ENCODE measurements around the gene BMP8A. TPM values are rescaled to one million over a fixed set of nuclear protein-coding genes. Genes with fewer than 3 reads are reported as not detected.
A peak's percentile ranks its signal among the peaks of the same experiment; 100 is the strongest.

The BMP8A gene
- total and polyA plus RNA-seq, 8 donors, result not detected

DNA sequence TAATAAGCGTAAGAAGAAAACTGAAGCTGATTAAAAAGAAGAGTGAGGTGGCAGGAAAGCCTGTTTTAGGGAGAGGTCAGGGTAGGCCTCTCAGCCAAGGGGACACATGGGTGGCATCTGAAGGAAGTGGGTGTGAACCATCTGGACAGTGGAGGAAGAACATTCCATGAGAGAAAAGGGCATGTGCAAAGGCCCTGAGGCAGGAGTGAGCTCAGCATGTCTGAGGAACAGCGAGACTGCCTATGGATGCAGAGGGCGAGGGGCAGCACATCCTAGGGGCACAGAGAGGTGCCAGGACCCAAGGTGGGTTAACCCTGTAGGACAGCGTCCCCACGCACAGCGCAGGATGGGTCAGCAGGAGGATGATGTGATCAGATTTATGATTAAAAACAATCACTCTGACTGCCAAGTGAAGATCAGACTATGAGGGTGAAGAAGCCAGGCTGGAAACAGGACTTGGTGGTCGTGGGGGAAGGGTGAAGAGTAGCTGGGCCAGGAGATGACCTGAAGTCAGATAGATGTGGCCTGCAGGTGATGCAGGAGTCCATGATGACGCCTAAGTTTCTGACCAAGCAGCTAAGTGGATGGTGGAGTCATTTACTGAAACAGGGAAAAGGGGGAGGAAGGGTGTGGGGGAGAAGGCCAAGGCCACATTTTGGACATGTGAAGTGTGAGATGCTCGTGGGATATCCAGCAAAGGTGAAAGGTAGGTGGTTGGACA is 47.3 kb downstream of the BMP8A start:
- TF ChIP-seq EP300 (IDR thresholded peaks at IDR 0.05) (no peak), POLR2A (IDR thresholded peaks at IDR 0.05) (no peak), POLR2AphosphoS5 (IDR thresholded peaks at IDR 0.05) (no peak)
- TF ChIP-seq, protein P1, sequence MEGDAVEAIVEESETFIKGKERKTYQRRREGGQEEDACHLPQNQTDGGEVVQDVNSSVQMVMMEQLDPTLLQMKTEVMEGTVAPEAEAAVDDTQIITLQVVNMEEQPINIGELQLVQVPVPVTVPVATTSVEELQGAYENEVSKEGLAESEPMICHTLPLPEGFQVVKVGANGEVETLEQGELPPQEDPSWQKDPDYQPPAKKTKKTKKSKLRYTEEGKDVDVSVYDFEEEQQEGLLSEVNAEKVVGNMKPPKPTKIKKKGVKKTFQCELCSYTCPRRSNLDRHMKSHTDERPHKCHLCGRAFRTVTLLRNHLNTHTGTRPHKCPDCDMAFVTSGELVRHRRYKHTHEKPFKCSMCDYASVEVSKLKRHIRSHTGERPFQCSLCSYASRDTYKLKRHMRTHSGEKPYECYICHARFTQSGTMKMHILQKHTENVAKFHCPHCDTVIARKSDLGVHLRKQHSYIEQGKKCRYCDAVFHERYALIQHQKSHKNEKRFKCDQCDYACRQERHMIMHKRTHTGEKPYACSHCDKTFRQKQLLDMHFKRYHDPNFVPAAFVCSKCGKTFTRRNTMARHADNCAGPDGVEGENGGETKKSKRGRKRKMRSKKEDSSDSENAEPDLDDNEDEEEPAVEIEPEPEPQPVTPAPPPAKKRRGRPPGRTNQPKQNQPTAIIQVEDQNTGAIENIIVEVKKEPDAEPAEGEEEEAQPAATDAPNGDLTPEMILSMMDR (IDR thresholded peaks at IDR 0.05), result no peak
- H3K4me1 ChIP-seq, result peaks cover 0 to 12% (median 7%) of the 10 kb centered on the region in 4 donors
- intact Hi-C loops (cut with DNase I; ENCODE audit: low total_unique reads), result no loop called here
- peaks cover 0 to 76% (median 66%) of the 10 kb centered on the region in 4 donors for H3K36me3 ChIP-seq
- DNase-seq, result no peak
- no peak overlapping the region for H3K4me3 ChIP-seq
- no peaks in the 10 kb centered on the region for H3K9me3 ChIP-seq
- peak overlapping the region in 1 of 5 donors; percentile 6 for H3K27ac ChIP-seq
- 82 to 88% (median 88%) methylated on average over 9 of the region's 9 CpGs for WGBS, 5 donors
- no peaks in the 10 kb centered on the region for H3K27me3 ChIP-seq

DNA sequence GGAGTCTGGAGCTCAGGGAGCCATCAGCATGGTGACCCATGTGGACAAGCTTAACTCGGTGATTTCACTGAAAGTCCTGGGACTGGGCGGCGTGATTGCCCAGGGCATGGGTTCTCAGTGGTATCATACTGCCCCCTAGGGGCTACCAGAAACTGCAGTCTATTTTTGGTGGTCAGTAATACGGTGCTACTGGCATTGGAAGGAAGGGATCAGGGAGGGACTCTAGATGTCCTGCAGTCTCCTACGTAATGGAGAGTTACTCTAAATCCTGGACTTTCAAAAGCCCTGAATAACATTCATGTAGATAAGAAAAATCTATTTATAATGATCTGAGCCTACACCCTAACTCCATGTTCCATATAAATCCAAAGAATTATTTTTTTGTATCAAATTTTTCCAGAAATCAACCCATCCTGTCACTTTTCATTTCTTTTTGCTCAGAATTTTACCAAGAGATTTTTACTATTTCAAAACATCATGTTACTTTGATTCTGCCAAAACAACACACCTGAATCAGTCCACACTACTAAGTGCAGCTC is 47.9 kb downstream of the BMP8A start:
- Histone ChIP-seq H3K36me3 (peaks cover 0 to 75% (median 63%) of the 10 kb centered on the region in 4 donors), H3K27me3 (no peaks in the 10 kb centered on the region), H3K27ac (peak overlapping the region in 1 of 5 donors; percentile 6), H3K4me1 (peaks cover 0 to 18% (median 7%) of the 10 kb centered on the region in 4 donors), H3K4me3 (no peak overlapping the region), H3K9me3 (no peaks in the 10 kb centered on the region)
- no peak for TF ChIP-seq EP300 (IDR thresholded peaks at IDR 0.05)
- TF ChIP-seq, protein P1 (IDR thresholded peaks at IDR 0.05), result peak in 5 of 7 experiments; percentile 74 to 83 (median 76)
- no peak for TF ChIP-seq POLR2A (IDR thresholded peaks at IDR 0.05)
- peak in 2 of 3 donors; percentile 28 to 57 for TF ChIP-seq POLR2AphosphoS5 (IDR thresholded peaks at IDR 0.05)
- DNase-seq, result peak; percentile 70 to 86
- 1 to 14% (median 7%) methylated on average over 5 of the region's 5 CpGs for WGBS, 5 donors
- intact Hi-C loops (cut with DNase I; ENCODE audit: low total_unique reads), result no loop called here

DNA sequence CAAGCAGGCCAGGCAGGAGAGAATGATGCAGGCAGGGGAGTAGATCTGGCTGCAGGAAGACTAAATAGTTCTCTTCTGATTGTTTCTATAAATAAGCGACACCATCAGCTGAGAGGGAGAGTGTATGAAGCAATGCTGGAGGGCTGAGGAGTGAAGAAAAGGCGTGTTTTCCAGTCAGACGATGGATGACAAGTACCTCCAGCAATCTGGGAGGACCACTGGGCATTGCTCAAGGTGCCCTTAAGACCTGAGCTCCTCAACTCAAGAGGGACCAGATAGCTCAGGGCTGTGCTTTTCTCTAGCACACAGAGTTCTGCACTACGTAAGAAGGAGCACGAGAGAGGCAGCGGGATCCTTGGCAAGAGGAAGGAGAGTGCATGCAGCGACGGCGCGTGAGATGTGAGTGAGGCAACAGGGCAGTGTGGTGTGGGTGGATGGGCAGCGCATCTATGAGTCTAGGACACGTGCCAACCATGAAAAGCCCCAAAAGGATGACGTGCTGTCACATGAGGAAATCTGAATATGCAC is 49.1 kb downstream of the BMP8A start:
- Histone ChIP-seq H3K27ac (peak overlapping the region in 1 of 5 donors; percentile 1), H3K4me3 (no peak overlapping the region), H3K27me3 (no peaks in the 10 kb centered on the region), H3K36me3 (peaks cover 5 to 71% (median 57%) of the 10 kb centered on the region in 4 donors), H3K9me3 (no peaks in the 10 kb centered on the region), H3K4me1 (peaks cover 0 to 18% (median 7%) of the 10 kb centered on the region in 4 donors)
- 82 to 92% (median 89%) methylated on average over 13 of the region's 13 CpGs for WGBS, 5 donors
- DNase-seq, result peak in 1 of 2 donors; percentile 33
- TF ChIP-seq POLR2AphosphoS5 (IDR thresholded peaks at IDR 0.05), result peak in 1 of 3 donors; percentile 14
- TF ChIP-seq, protein P1 (IDR thresholded peaks at IDR 0.05), result no peak
- no peak for TF ChIP-seq POLR2A (IDR thresholded peaks at IDR 0.05)
- no peak for TF ChIP-seq EP300 (IDR thresholded peaks at IDR 0.05)
- intact Hi-C loops (cut with DNase I; ENCODE audit: low total_unique reads), result no loop called here

DNA sequence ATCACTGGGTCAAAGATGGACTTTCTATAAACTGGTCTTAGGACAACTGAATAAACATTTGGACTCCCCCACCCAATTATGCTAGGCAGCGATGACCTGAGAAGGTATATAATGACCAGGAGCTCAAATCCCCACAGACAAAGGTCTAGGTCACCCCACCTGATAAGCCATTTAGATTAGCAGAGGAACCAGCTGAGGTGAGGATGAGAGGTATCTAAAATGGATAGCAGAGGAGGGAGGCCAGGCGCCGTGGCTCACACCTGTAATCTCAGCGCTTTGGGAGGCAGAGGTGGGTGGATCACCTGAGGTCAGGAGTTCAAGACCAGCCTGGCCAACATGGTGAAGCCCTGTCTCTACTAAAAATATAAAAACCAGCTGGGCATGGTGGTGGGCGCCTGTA is 51.5 kb downstream of the BMP8A start:
- peaks cover 15 to 72% (median 63%) of the 10 kb centered on the region in 4 donors for H3K36me3 ChIP-seq
- WGBS, 5 donors, result 90 to 99% (median 94%) methylated on average over 5 of the region's 5 CpGs

More for the DNA sequence above, 51.5 kb downstream of the BMP8A start:
- peaks cover 0 to 18% (median 7%) of the 10 kb centered on the region in 4 donors for H3K4me1 ChIP-seq
- no peaks in the 10 kb centered on the region for H3K9me3 ChIP-seq
- intact Hi-C loops (cut with DNase I; ENCODE audit: low total_unique reads), result no loop called here
- no peak overlapping the region for H3K27ac ChIP-seq
- H3K4me3 ChIP-seq, result no peak overlapping the region
- H3K27me3 ChIP-seq, result no peaks in the 10 kb centered on the region
- no peak for DNase-seq
- TF ChIP-seq, protein P1 (IDR thresholded peaks at IDR 0.05), result no peak
- TF ChIP-seq POLR2A (IDR thresholded peaks at IDR 0.05) (no peak), EP300 (IDR thresholded peaks at IDR 0.05) (no peak), POLR2AphosphoS5 (IDR thresholded peaks at IDR 0.05) (no peak)
